Activated T-helper 2 cell treated with anti-CD3 and anti-CD28 coated beads, Interferon-gamma antibody, Interleukin-2, Interleukin-4, amounts not matched to agents 10 μg/mL and 5 μg/mL and 100 μg/mL, durations not matched to agents 14 hours and 24 hours and 36 hours (primary cell): ENCODE results near the gene SREBF2. TPM values are rescaled to one million over a fixed set of nuclear protein-coding genes. Genes with fewer than 3 reads are reported as not detected.
A peak's percentile ranks its signal among the peaks of the same experiment; 100 is the strongest.

Source experiments
- DNase-seq: peaks from one replicate; pipeline ENCODE4 v3.0.0; 2021; ENCODE audit warnings: low spot score
- H3K27ac Mint-ChIP-seq: one replicate; pipeline ENCODE4 v1.8.0; 2021; ENCODE audit warnings: mixed read lengths
- H3K27me3 Mint-ChIP-seq: one replicate; pipeline ENCODE4 v1.8.0; 2021; ENCODE audit warnings: low read depth, mixed read lengths
- H3K36me3 Mint-ChIP-seq: one replicate; pipeline ENCODE4 v1.8.0; 2021; ENCODE audit warnings: low read depth, mixed read lengths
- H3K4me1 Mint-ChIP-seq: one replicate; pipeline ENCODE4 v1.8.0; 2021; ENCODE audit warnings: low read depth, mixed read lengths
- H3K4me3 Mint-ChIP-seq: one replicate; pipeline ENCODE4 v1.8.0; 2021; ENCODE audit warnings: low read depth, mild to moderate bottlenecking, moderate library complexity, mixed read lengths
- H3K9me3 Mint-ChIP-seq: one replicate; pipeline ENCODE4 v1.8.0; 2021; ENCODE audit warnings: mixed read lengths
- intact Hi-C: fragments of 100-400 bp; cut with micrococcal nuclease; formaldehyde crosslinking; loops from one replicate; pipeline ENCODE4 v1.15.1; 2023
- total RNA-seq: library from RNA; stranded (reverse); gene quantifications from 2 replicates; pipeline ENCODE4 v1.2.3, GENCODE V29; 2022

SREBF2 gene
- total RNA-seq, 1 donor from 2014 or later = 191 TPM

DNA sequence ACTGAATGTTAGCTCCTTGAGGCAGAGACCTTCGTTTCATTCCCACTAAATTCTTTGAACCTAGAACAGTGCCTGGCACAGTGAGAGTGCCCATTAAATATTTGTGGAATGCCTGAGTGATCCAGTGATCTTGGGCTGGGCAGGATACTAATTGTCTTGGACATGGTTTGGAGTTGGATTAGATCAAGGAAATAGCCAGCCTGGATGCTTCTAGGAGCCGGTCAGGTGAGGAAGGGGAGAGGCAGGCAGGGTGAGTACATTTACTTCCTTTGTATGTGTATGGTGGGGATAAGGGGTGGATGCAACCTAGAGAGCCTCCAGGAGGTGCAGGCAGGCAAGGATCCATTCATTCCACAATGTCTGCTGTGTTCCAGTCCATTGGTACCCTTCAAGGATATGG, 3.6 kb downstream of the SREBF2 start:
- H3K27ac Mint-ChIP-seq = peak overlapping the region; percentile 33
- intact Hi-C loops = loop anchor here (10.0 kb wide), 1 partner anchor 238 kb away; the partner anchor contains the start of genes NAGA, PHETA2 and SMDT1
- H3K4me3 Mint-ChIP-seq = peak overlapping the region; percentile 2
- peaks cover 75% of the 10 kb centered on the region for H3K36me3 Mint-ChIP-seq
- peaks cover 3% of the 10 kb centered on the region for H3K9me3 Mint-ChIP-seq
- no peak for DNase-seq
- H3K4me1 Mint-ChIP-seq = peaks cover 52% of the 10 kb centered on the region
- no peaks in the 10 kb centered on the region for H3K27me3 Mint-ChIP-seq

DNA sequence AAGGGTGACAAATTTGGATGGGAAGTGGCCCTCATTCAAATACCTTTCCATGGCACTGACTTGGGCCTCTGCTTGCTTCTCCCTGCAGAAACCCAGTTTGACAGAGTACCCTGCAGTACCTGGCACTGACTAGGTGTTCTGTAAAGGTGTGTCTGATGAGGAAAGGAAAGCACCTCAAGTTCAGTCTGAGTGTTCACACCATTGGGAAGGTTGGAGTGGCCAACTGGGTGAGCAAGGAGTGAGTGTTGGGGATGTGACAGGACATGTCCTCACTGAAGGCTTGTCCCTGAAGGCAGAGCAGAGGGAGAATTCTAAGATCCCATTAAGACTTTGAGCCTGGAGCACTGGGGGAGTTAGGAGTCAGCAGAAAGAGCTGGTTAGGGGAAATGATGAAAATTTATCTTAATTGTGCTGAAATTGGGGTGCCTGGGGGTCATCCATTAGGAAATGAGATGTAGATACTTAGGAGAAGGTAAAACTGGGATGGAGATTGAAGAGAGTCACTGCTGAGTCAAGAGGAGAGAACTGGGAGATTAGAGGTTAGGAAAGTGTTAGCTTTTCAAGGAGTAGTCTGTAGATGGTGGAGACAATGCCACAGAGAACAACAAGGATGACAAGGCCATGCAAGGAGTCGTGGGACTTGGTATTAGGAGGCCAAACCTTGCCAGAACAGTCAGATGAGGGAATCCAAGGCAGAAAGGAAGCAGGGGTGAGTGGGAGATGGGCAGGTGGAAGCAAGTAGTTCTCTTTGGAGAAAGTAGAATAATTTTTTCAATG, 6.1 kb downstream of the SREBF2 start:
- Mint-ChIP-seq H3K27ac (peak overlapping the region; percentile 61), H3K27me3 (no peaks in the 10 kb centered on the region), H3K4me1 (peaks cover 60% of the 10 kb centered on the region), H3K4me3 (no peak overlapping the region), H3K36me3 (peaks cover 77% of the 10 kb centered on the region), H3K9me3 (no peaks in the 10 kb centered on the region)
- intact Hi-C loops = loop anchor here (10.0 kb wide), 1 partner anchor 236 kb away; the partner anchor contains the start of genes NAGA, PHETA2 and SMDT1
- DNase-seq = no peak

GRCh38 chr22:41840216-41840615, 7.3 kb downstream of the SREBF2 start:
- peak overlapping the region; percentile 25 for H3K27ac Mint-ChIP-seq
- H3K36me3 Mint-ChIP-seq = peaks cover 76% of the 10 kb centered on the region
- peaks cover 59% of the 10 kb centered on the region for H3K4me1 Mint-ChIP-seq
- intact Hi-C loops = no loop called here
- no peak overlapping the region for H3K4me3 Mint-ChIP-seq
- H3K9me3 Mint-ChIP-seq = no peaks in the 10 kb centered on the region
- no peaks in the 10 kb centered on the region for H3K27me3 Mint-ChIP-seq
- no peak for DNase-seq

- H3K4me1 Mint-ChIP-seq = peaks cover 63% of the 10 kb centered on the region
- no peak for DNase-seq
- peak overlapping the region; percentile 25 for H3K27ac Mint-ChIP-seq
- H3K36me3 Mint-ChIP-seq = peaks cover 75% of the 10 kb centered on the region
- H3K9me3 Mint-ChIP-seq = no peaks in the 10 kb centered on the region
- intact Hi-C loops = no loop called here
- no peak overlapping the region for H3K4me3 Mint-ChIP-seq
- H3K27me3 Mint-ChIP-seq = no peaks in the 10 kb centered on the region
Measured at GRCh38 chr22:41841085-41841712, 8.3 kb downstream of the SREBF2 start.

- H3K36me3 Mint-ChIP-seq = peaks cover 71% of the 10 kb centered on the region
- peaks cover 67% of the 10 kb centered on the region for H3K4me1 Mint-ChIP-seq
- DNase-seq = no peak
- no peak overlapping the region for H3K4me3 Mint-ChIP-seq
- H3K27ac Mint-ChIP-seq = peak overlapping the region; percentile 68
- intact Hi-C loops = loop anchor here (1.0 kb wide), 2 partner anchors 9 to 16 kb away; no protein-coding TSS in a partner anchor
- no peaks in the 10 kb centered on the region for H3K27me3 Mint-ChIP-seq
- no peaks in the 10 kb centered on the region for H3K9me3 Mint-ChIP-seq
Measured at GRCh38 chr22:41842996-41843970, 10.4 kb downstream of the SREBF2 start.

GRCh38 chr22:41844036-41844435, 11.1 kb downstream of the SREBF2 start:
- peaks cover 67% of the 10 kb centered on the region for H3K4me1 Mint-ChIP-seq
- no peaks in the 10 kb centered on the region for H3K9me3 Mint-ChIP-seq
- H3K27ac Mint-ChIP-seq = peak overlapping the region; percentile 8
- H3K27me3 Mint-ChIP-seq = no peaks in the 10 kb centered on the region
- H3K4me3 Mint-ChIP-seq = no peak overlapping the region
- intact Hi-C loops = no loop called here
- peaks cover 69% of the 10 kb centered on the region for H3K36me3 Mint-ChIP-seq
- DNase-seq = no peak

- intact Hi-C loops = no loop called here
- Mint-ChIP-seq H3K36me3 (peaks cover 68% of the 10 kb centered on the region), H3K27me3 (no peaks in the 10 kb centered on the region), H3K4me1 (peaks cover 64% of the 10 kb centered on the region), H3K27ac (no peak overlapping the region), H3K4me3 (no peak overlapping the region), H3K9me3 (no peaks in the 10 kb centered on the region)
- no peak for DNase-seq
Measured at GRCh38 chr22:41844513-41844912, 11.6 kb downstream of the SREBF2 start.

GRCh38 chr22:41845380-41846267, 12.7 kb downstream of the SREBF2 start:
- Mint-ChIP-seq H3K36me3 (peaks cover 68% of the 10 kb centered on the region), H3K9me3 (no peaks in the 10 kb centered on the region), H3K27ac (peak overlapping the region; percentile 77), H3K4me3 (no peak overlapping the region), H3K4me1 (peaks cover 59% of the 10 kb centered on the region), H3K27me3 (no peaks in the 10 kb centered on the region)
- no peak for DNase-seq
- intact Hi-C loops = no loop called here

GRCh38 chr22:41846268-41846987, 13.5 kb downstream of the SREBF2 start:
- peaks cover 64% of the 10 kb centered on the region for H3K36me3 Mint-ChIP-seq
- H3K9me3 Mint-ChIP-seq = no peaks in the 10 kb centered on the region
- peak overlapping the region; percentile 77 for H3K27ac Mint-ChIP-seq
- H3K27me3 Mint-ChIP-seq = no peaks in the 10 kb centered on the region
- no peak for DNase-seq
- no peak overlapping the region for H3K4me3 Mint-ChIP-seq
- peaks cover 52% of the 10 kb centered on the region for H3K4me1 Mint-ChIP-seq
- intact Hi-C loops = no loop called here

GRCh38 chr22:41847300-41847699, 14.4 kb downstream of the SREBF2 start:
- Mint-ChIP-seq H3K4me3 (no peak overlapping the region), H3K4me1 (peaks cover 46% of the 10 kb centered on the region), H3K9me3 (no peaks in the 10 kb centered on the region), H3K27me3 (no peaks in the 10 kb centered on the region), H3K27ac (peak overlapping the region; percentile 55), H3K36me3 (peaks cover 63% of the 10 kb centered on the region)
- intact Hi-C loops = no loop called here
- DNase-seq = no peak

DNA sequence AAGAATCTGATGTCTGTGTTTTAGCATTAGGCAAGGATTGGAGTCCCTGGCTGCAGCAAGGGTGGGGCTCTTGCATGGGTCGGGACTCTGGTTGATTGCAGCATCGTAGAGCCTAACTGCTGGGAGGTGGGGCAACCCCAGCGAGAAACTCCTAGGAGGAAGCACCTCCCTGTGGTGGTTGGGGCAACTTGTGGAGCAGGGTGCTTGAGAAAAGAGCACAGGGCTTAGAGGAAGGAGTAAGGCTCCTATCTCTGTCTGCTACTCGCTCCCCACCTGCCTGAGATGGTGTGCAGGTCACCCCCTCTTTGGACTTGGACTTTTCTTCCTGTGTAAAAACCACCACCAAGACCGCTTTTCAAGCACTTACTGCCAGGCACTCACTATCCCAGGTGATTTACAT, 15.6 kb downstream of the SREBF2 start:
- H3K36me3 Mint-ChIP-seq = peaks cover 63% of the 10 kb centered on the region
- no peak overlapping the region for H3K4me3 Mint-ChIP-seq
- H3K4me1 Mint-ChIP-seq = peaks cover 43% of the 10 kb centered on the region
- intact Hi-C loops = no loop called here
- no peak overlapping the region for H3K27ac Mint-ChIP-seq
- H3K27me3 Mint-ChIP-seq = no peaks in the 10 kb centered on the region
- no peaks in the 10 kb centered on the region for H3K9me3 Mint-ChIP-seq
- DNase-seq = no peak
